C1 segment of cervical spinal cord (tissue), 14 donors: ENCODE data around the gene CDH13.

Experiments
- DNase-seq, 14 donors: peaks; one replicate each; lab custom pipeline; 2025; lab: John Stamatoyannopoulos, UW

CDH13 gene

DNA sequence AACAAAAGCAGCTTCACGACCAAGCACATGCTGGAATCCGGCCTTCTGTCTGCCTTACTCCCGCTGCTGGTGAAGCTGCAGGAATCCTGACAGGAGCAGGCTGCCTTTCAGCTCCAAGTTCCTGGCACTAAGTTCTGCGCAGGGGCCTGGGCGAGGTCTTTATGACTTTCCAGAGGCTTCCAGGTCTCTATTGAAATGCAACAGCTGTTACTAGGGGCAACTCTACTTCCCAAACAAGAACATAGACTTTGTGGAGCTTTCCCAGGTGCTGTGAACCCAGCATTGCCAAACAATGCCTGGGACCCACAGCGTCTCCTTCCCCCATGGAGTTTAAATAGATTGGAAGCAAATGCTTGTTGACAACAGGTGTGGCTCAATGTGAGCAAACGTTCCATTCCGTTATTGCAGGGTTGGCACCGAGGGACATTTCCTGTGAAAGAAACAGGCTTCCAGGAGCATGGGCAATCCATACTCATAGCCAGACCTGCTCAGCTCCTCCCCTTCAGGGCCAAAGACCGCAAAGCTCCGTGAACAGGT lies 156.0 kb downstream of the CDH13 start:
- DNase-seq: no peak

DNA sequence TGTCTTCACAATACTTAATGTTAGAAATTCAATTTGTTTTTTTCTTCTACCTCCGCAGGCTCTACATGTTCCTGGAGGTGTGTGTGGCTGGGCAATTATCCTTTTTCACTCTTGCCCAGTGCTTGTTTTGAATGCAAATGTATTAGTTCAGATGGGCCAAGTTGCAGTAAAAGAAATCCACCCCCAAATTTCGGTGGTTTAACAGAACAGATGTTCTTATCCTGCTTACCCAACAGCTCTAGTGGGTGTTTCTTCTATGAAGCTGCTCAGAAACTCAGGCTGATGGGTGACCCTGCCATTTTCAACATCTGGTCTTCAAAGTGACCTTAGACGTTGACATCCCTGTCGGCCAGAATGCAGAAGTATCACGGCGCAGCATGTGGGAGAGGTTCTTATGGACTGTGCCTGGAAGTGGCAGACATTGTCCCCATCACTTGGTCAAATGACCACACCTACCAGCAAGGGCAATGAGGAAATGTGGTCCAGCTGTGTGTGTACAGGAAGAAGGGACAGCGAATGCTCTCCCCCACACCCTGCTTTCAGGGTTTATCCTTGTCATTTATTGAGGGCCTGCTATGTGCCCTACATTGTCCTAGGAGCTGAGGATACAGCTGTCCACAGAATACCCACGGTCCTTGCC lies 157.3 kb downstream of the CDH13 start:
- no peak for DNase-seq

DNA sequence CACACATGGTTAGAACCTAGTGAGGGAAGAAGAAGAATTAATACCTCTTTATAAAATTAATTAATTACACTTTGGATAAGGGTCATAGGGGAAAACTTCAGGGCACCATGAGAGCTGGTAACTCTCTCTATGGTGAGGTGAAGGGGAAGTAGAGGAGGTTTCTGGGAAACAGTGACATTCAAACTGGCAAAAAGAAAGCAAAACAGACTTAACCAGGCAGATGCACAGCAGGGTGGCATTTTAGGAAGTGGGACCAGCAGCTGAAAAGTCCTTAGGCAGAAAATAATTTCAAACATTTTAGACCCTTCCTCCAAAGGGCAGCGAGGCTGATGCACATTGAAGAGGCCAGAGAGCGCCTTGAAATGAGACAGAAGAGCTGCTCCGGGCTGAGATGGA lies 157.8 kb downstream of the CDH13 start:
- DNase-seq: no peak

DNA sequence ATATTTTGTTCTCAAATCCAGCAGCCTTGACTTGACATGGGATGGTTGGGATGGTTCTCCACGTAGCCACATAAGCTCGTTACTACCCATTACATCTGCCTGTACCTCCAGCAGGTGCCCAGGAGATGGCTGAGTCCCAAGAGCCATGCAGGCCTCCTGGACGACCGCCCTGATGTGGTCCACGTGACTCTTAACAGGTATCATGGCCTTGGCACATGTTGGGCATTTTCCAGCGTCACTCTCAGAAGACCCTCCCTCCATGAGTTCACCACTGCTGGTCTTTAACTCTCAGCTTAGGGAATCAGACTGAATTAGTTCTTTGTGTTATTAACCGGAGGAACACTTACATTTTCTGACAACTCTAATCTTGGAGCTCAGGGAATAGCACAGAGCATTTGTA lies 161.5 kb downstream of the CDH13 start:
- DNase-seq: no peak

DNA sequence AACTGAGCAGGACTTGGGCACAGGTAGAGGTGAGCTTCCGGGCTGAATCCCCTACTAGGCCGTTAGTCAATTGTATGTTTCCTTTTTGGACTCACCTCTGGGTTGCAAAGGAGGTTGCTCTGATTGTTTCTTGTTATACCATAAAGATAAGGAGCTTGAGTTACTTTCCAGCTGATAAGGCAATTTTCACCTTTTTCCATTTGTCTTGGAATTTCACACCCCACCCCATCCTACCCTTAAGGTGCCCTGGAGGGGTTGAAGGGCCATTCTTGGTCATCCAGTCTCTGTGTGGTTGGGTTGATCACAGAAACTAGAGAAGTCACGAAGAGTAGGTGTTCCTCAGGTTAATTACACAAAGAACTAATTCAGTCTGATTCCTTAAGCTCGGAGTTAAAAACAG lies 162.2 kb downstream of the CDH13 start:
- no peak for DNase-seq

DNA sequence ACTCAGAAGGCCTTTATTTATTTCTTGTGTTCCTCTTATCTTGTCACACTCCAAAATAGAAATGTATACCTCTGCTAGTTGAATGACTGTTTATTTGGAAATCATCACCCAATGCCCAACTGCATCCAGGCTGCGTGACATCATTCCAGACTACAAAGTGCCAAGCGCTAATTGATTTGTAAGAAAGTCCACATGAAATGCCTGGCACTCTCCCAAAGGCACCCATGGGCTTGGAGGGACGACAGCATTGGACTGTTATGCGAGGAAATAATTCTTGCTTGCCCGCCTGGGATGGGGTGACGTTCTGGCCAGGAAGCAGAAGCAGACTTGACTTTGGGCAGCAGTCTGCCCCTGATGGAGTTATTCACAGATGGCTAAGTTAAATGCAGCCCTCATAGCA lies 165.9 kb downstream of the CDH13 start:
- DNase-seq: no peak

DNA sequence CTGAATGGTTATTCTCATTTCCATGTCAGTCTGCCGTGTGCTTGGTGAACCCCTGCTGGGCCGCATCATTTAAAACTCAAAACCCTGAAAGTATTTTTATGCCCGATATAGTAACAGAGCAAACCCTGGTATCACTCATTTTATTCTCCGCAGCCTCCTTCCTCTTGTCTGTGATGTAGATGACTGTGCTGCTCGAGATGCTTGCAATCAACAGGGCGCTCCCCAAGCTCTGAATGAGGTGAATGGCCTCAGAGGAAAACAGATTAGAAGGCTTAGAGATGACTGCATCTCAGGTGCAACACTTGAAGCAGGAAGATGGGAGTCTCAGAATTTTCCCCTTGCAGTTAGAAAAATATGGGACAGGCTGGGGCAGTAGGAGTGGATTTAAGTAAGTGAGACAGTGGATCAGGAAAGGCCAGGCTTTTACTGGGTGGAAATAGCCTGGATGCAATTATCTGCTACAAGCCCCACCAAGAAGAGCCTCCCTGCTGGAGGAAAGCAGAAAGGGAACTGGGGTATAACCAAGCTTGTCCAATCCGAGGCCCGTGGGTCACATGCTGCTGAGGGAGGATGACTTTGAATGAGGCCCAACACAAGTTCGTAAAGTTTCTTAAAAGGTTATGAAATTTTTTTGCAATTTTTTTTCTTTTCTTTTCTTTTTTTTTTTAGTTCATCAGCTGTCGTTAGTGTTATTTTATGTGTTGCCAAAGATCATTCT lies 166.9 kb downstream of the CDH13 start:
- DNase-seq: no peak

DNA sequence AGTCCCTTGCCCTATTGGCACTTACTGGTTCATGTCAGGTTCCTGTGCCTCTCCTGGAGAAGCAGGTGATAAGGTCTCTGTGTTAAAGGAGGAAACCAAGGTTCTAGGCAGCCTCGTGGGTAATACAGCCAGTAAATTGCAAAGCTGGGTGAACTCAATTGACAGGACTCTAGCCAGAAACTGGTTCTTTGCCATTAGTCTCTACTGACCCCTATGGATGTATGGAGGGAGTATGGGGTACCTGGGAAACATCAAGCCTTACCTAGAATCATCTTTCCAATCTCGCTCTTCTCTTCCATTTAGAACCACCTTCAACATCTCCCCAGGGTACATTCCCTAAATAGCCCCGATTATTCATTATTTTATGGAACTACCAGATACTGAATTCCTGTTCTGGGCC lies 169.3 kb downstream of the CDH13 start:
- DNase-seq: no peak

DNA sequence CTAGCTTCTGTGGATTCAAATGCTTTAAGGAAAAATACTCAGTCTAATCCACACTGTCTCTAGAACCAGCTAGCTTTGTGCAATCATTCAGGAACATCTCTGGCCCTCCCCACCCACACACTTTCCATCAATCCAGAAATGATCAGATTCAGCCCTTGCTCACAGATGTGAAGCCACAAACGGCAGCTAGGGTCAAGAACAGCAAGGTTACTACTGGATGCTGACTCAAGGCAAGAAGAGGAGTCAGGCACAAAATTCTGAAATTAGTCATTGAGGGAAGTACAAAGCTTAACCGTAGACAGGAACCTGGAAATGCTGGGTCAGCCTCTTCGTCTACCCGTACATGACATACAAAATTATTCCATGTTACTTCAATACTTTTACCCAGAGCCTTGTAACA lies 174.6 kb downstream of the CDH13 start:
- DNase-seq: no peak

DNA sequence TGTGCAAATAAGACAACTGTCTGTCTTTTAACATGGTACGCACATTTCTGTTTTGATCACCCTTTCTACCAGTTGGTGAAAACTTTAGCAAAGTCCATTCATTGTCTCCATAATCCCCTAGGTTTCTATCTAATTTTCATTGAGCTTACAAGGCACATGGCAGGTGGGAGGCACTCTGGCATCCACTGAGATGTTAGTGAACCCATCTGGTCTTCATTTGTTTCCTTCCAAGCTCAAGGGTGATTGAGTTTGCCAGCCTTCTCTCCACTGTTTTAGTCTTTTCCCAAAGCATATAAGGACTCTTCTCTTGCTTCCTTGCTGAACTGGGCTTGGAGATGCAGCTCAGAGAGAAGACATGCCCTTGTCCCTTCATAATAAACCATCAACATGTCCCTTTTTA lies 179.1 kb downstream of the CDH13 start:
- DNase-seq: no peak

DNA sequence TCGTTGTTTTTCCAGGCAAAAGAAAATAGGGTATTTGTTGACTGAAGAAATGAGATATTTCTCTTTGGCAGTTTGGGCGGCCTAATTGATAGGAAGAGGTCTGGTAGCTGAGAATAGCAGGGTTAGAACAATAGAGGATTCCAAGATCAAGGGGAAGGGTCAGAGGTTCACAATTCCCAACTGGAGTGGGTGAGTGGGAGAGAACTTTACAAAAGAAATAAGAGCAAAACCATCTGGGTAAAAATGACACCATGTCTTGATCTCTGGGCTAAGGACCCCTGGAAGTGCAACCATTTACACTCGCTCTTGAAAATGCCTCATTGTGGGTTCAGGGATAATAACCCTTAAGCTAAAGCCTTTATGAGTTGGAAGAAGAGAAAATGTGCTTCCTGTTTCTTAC lies 180.5 kb downstream of the CDH13 start:
- no peak for DNase-seq

DNA sequence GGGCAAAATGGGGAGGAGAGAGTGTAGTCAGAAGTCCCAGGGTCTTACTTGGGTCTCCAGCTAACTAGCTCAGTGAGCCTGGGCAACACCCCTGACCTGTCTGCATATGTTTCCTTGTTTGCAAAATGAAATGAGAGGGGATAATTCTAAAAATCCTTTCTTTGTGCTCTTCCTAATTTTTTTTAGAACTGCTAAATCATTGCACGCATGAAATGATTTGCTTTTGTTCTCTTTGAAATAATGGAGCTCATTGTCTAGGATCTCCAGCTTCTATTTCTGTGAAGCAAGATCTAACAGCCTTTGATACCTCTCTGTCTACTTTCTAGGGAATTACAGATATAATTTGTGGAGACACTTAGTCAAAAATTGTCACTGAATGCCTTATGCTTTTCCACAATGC lies 181.3 kb downstream of the CDH13 start:
- peak in 1 of 14 donors; percentile 4 for DNase-seq

DNA sequence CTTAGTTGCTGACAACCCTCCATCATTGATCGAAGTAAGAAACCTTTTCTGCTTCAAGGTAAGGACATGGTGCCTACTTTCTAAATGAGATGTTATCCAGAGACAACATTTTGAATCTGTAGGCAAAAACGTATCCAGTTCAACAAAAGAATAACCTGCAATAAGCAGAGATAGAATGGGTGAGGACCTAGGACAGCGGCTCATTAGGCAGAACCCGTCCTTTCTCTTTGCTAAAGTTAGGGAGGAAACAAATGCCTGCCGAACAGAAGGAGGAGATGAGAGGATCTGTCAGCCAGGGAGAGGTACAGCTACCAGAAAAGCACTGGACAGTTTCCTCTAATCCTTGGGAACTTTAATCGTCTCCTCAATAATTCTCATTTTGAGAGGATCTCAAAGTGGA lies 183.3 kb downstream of the CDH13 start:
- DNase-seq: no peak

DNA sequence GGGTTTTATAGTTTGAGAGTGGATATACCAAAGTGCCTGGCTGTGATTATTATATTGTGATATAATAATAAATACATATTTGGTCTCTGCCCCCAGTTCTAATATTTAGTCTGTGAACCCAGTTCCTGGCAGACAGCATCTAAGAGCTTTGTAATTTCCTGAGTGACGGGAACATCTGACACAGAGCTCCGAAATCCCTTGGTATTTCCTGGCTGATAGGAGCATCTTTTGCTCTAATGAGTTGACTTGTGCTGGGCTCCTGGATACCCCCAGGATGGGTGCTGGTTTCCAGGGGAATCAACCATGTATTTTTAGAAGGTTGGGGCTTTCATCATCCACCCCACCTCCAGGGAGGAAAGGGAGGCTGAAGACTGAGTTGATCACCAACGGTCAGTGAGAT lies 187.3 kb downstream of the CDH13 start:
- DNase-seq: no peak

DNA sequence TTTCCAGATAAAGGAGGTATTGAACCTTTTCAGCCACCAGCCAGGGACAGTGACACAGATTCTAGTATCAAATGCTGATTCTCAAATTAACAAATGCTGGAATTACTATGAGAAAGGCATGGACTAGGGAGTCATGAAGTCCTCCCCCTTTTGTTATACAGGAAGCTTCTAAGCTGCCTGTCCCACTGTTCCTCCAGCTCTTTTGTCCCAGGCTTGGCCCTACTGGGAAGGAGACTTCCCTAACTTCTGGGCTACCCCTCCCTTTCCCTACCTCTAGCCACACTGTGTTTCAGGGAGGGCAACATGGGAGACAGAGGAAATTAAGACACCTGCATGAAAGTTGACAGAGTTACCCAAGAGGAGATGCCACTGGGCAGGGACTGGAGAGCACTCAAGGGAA lies 192.5 kb downstream of the CDH13 start:
- DNase-seq: no peak

DNA sequence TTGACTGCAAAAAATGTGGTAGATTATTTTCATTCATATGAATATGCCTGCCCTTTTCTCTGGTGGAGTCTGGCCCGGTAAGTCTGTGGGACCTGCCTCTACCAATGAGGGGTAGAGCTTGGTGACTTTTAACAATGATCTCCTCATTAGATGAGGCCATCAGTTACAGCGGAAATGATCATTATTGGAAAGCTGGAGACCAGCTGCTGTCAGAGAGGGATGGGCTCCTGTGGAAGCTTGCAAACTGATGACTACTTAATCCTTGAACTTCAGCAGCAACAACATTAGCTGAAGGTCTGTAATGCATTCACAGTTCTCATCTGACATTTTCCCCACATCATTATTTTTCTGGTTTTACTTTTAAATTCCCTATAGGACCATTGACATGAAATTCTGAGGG lies 194.1 kb downstream of the CDH13 start:
- DNase-seq: no peak

DNA sequence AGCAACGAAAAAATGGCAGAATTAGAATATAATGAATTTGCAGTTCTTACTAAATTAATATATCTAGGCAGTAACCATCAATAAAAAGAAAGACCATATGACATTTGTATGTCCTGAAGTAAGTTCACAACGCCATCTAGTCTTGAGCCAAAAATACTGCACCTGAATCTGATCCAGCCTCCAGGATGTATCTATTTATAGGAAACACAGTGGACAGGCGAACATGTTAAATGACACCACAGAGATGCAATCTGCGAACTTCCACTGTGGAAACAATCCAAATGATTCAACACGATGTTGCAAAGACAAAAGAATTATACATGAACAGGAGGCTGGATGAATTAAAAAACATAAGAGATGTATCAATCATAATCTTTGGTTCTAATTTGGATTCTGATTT lies 197.6 kb downstream of the CDH13 start:
- no peak for DNase-seq

DNA sequence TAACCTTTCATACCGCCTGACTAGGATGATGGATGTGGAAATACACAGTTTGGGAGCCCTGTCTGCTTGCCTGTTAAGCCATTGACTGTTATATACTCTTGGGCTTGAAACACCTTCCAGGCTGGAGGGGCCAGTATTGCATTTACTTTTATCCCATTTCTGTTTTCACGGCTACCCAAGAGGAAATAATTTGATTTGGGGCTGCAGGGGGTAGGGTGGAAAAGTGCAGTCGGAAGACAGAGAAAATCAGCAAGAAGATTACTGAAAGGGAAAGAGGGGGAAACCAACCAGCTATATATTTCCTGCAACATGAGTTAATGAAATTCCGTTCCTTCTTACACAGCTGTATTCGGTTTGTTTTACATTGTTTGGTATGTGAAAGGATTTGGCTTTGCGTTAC lies 202.5 kb downstream of the CDH13 start:
- DNase-seq: no peak

DNA sequence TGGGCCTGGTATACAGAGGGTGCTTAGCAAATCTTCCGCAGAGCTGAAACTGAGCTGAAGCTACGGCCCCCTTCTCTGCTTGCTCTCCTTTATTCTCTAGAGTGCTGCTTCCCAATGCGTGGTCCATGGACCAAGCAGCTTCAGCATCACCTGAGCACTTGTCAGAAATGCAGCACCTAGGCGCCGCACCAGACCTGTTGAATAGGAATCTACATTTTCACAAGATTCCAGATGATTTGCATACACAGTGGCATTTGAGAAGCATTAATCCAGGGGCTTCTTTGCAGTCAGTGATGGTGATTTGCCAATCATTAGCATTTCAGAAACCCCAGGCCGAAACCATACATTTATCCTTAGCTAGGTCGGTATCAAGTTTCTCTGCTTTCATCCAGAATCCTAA lies 204.2 kb downstream of the CDH13 start:
- DNase-seq: no peak

DNA sequence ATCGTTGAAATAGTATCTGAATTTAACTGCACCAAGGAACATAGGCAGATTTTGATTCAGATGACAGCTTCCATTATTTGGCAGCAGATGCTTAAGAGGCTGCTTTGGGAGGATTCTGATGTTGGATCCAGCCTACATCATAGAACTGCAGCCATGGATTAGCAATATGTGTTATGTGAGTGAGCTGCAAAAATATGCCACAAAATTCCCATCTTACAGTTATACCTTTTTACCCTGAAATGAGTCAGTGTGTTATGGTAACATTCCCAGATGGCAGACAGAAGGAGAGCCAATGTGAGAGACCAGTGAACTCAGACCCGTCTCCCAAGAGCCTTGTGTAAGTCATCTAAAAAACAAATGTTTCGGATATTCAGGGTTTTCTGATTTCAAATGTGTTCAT lies 206.1 kb downstream of the CDH13 start:
- no peak for DNase-seq

DNA sequence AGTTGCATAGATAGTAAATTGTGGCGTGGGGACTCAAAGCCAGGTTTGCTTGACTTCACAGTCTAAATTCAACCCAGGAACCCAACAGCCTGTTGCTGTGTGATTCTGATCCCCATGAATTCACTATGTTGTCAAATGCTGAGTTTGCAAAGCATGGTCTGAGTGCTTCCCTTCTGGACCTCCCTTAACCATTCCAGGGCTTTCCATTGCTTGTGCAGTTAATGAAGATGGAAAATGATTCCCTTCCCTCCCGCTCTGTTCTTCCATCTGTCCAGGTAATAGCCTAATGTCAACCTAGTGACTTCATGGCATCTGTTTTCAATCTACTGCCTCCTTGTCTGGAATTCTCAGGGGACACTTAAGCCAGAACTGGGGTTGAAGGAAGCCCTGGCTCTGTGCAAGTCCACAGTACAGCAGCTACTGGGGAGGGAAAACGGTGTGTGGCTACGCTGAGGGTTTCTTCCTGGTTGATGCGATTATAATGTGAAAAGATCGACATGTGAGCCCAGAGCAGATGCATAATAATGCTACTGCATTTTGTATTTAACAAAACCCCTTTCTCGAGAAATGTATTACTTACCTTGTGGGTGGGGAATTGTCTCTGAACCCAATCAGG lies 206.7 kb downstream of the CDH13 start:
- no peak for DNase-seq

DNA sequence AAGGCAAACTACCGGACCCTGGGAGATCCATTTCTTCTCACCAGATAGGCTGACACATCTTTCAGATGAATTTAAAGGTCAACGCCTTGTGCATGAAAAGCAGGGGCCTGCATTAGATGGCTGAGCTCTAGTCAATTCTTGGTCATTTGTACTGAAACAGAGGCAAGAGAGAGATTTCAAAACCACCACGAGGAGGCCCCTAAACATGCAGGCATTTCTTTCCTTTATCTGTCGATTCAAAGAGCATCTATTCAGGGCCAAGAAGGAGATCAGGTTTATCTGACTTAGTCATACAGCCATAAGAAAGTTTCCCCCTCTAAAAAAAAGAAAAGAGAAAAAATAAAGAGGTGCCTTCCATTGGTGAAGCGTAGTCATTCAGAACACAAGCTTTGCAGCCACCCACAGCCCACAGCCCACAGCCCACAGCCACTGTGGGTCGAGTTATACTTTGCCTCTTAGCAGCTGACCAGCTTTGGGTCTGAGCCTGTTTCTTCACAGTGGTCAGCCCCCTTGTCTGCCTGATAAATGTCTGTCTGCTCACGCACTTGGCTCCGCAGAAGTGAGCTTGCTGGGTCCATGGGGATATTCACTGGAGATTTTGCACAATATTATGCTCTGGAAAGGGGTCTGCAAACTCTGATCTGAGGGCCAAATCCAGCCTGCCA lies 207.5 kb downstream of the CDH13 start:
- no peak for DNase-seq
